HepG2 (cell line): ENCODE measurements around the gene RIMS3. TPM values are rescaled to one million over a fixed set of nuclear protein-coding genes. Genes with fewer than 3 reads are reported as not detected.
A peak's percentile ranks its signal among the peaks of the same experiment; 100 is the strongest.

ENCODE experiments used
- ATF1 ChIP-seq: IDR thresholded peaks from 2 replicates; pipeline ENCODE4 v1.6.1; 2016; ENCODE audit warnings: mild to moderate bottlenecking, control low read depth
- CHD2 ChIP-seq: IDR thresholded peaks from 2 replicates; pipeline ENCODE4 v1.6.1; 2011; ENCODE audit warnings: low read depth, low read length, improper control_type of control experiment
- GTF3A ChIP-seq: sonication (generic); formaldehyde crosslinking; conservative IDR thresholded peaks from 2 replicates; pipeline ENCODE4 v1.4.0; 2020; ENCODE audit warnings: mild to moderate bottlenecking, missing genetic modification reagents
- HDAC6 ChIP-seq: fragments of 200-600 bp; sonication (generic); IDR thresholded peaks from 2 replicates; pipeline ENCODE4 v1.7.0; 2017; ENCODE audit warnings: mild to moderate bottlenecking, antibody characterized with exemption, low read length, low read depth
- NONO ChIP-seq, 2 experiments: fragments of 450-650 bp in 1 of 2; sonication (generic) in 1 of 2; formaldehyde crosslinking in 1 of 2; IDR thresholded peaks in 1 of 2; conservative IDR thresholded peaks in 1 of 2; 2 replicates each; pipeline versions ENCODE4 v1.6.1 to v1.8.0; 2017 to 2022; ENCODE audit warnings: mild to moderate bottlenecking in 1 of 2, missing genetic modification reagents in 1 of 2, moderate library complexity in 1 of 2
- RNF219 ChIP-seq: sonication (generic); formaldehyde crosslinking; IDR thresholded peaks from 2 replicates; pipeline ENCODE4 v1.5.0; 2020; ENCODE audit warnings: mild to moderate bottlenecking, missing genetic modification reagents
- TEAD2 ChIP-seq: sonication (generic); formaldehyde crosslinking; IDR thresholded peaks from 2 replicates; pipeline ENCODE4 v1.9.0; 2021; ENCODE audit warnings: missing genetic modification reagents
- ZNF207 ChIP-seq: fragments of 450-650 bp; IDR thresholded peaks from 2 replicates; pipeline ENCODE4 v1.6.1; 2016; ENCODE audit warnings: antibody characterized with exemption, borderline replicate concordance
- ZNF296 ChIP-seq: sonication (generic); formaldehyde crosslinking; conservative IDR thresholded peaks from 2 replicates; pipeline ENCODE4 v1.5.0; 2020; ENCODE audit warnings: mild to moderate bottlenecking, missing genetic modification reagents
- ZNF317 ChIP-seq: sonication (generic); formaldehyde crosslinking; IDR thresholded peaks from 2 replicates; pipeline ENCODE4 v1.5.0; 2020; ENCODE audit warnings: mild to moderate bottlenecking, missing genetic modification reagents
- ZNF407 ChIP-seq: sonication (generic); formaldehyde crosslinking; IDR thresholded peaks from one replicate; pipeline ENCODE4 v1.5.1; 2020; ENCODE audit warnings: mild to moderate bottlenecking, missing genetic modification reagents; ENCODE audit errors: not compliant biosample characterization
- ZNF597 ChIP-seq: sonication (generic); formaldehyde crosslinking; IDR thresholded peaks from 2 replicates; pipeline ENCODE4 v1.5.0; 2020; ENCODE audit warnings: missing genetic modification reagents
- ZNF678 ChIP-seq: sonication (generic); formaldehyde crosslinking; IDR thresholded peaks from 2 replicates; pipeline ENCODE4 v1.4.0; 2020; ENCODE audit warnings: mild to moderate bottlenecking, missing genetic modification reagents
- polyA plus RNA-seq, 8 experiments: library from polyadenylated mRNA; depleted of rRNA in 3 of 8; stranded (reverse) in 7 of 8; unstranded in 1 of 8; fragments of >200 nt; fragmentation: Illumina TruSeq in 4 of 8; extraction: Trizol in 4 of 8; gene quantifications; 2 replicates each; pipeline versions ENCODE4 v1.2.1 to v1.2.3, GENCODE V29; 2011 to 2016; ENCODE audit warnings: low read depth in 4 of 8, missing spikeins in 1 of 8, mixed read lengths in 1 of 8; ENCODE audit not compliant: insufficient read depth in 1 of 8
- total RNA-seq, 5 experiments: library from RNA; depleted of rRNA; stranded (reverse); fragments of >200 nt; fragmentation: Illumina TruSeq; extraction: Trizol; gene quantifications; 2 replicates each; pipeline ENCODE4 v1.2.3, GENCODE V29; 2016; ENCODE audit warnings: low read depth in 1 of 5
- TF ChIP-seq, protein P1 (sequence below): sonication (generic); formaldehyde crosslinking; IDR thresholded peaks from 2 replicates; pipeline ENCODE4 v1.8.0; 2022; ENCODE audit warnings: mild to moderate bottlenecking, missing genetic modification reagents, moderate library complexity
- TF ChIP-seq, protein P2 (sequence below): sonication (generic); formaldehyde crosslinking; IDR thresholded peaks from 2 replicates; pipeline ENCODE4 v1.8.1; 2023; ENCODE audit warnings: mild to moderate bottlenecking, missing genetic modification reagents, borderline replicate concordance

The RIMS3 gene
- total and polyA plus RNA-seq, 2 of the 13 experiments (the other 11 are each of a cell fraction or from before 2014, with no cell fraction given): 2.1 to 5.4 TPM

- TF ChIP-seq ZNF407: peak; percentile 97
- TF ChIP-seq, protein P1, sequence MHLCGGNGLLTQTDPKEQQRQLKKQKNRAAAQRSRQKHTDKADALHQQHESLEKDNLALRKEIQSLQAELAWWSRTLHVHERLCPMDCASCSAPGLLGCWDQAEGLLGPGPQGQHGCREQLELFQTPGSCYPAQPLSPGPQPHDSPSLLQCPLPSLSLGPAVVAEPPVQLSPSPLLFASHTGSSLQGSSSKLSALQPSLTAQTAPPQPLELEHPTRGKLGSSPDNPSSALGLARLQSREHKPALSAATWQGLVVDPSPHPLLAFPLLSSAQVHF (CRISPR knock-in tag): peak; percentile 87; the same call in 1 of the 2 replicates
- TF ChIP-seq ZNF317 (CRISPR knock-in tag): peak; percentile 28; the same call in 1 of the 2 replicates
- no peak for TF ChIP-seq HDAC6
- TF ChIP-seq ATF1 (CRISPR knock-in tag): peak; percentile 62; the same call in 1 of the 2 replicates
- TF ChIP-seq GTF3A (CRISPR knock-in tag): no peak
- TF ChIP-seq ZNF207: no peak
- 0 out of 2 replicates have a peak, but pooled peaks have one; percentile 37 for TF ChIP-seq TEAD2 (CRISPR knock-in tag)
- no peak for TF ChIP-seq ZNF296 (CRISPR knock-in tag)
- TF ChIP-seq ZNF597 (CRISPR knock-in tag): no peak
- TF ChIP-seq, protein P2, sequence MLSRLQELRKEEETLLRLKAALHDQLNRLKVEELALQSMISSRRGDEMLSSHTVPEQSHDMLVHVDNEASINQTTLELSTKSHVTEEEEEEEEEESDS (CRISPR knock-in tag): no peak; the same call in 1 of the 2 replicates
- TF ChIP-seq NONO (IDR thresholded peaks at IDR 0.05): no peak
- TF ChIP-seq NONO (CRISPR knock-in tag; conservative IDR thresholded peaks at IDR 0.05): peak; percentile 90
- 0 out of 2 replicates have a peak, but pooled peaks have one; percentile 19 for TF ChIP-seq RNF219 (CRISPR knock-in tag)
- peak; percentile 87 for TF ChIP-seq ZNF678 (CRISPR knock-in tag)
- peak; percentile 97 for TF ChIP-seq CHD2
Measured at GRCh38 chr1:40691538-40692428, 26.3 kb upstream of the RIMS3 start, which contains the start of gene NFYC (continued).
